ENCODE measurements around the gene ZNF213. TPM values are rescaled to one million over a fixed set of nuclear protein-coding genes. Genes with fewer than 3 reads are reported as not detected.

ZNF213 gene
- 3.4 and 3.8 TPM in 2 replicates for total RNA-seq
- 4.0 and 6.0 TPM in 2 replicates for polyA plus RNA-seq

GRCh38 chr16:3134338-3135125, at the start of gene ZNF213:
Gene ZNF213 (plus strand): TSS chr16:3135029. CDS start chr16:3137281, 2,252 bp downstream.
- peak within 1 kb of the TSS; percentile 92 for H3K4me2 ChIP-seq
- H3K4me3 ChIP-seq, result peak within 1 kb of the TSS; percentile 68
- H2AFZ ChIP-seq, result peak within 1 kb of the TSS; percentile 80
- no peaks in the 10 kb centered on the region for H3K27me3 ChIP-seq
- H3K4me1 ChIP-seq (ENCODE audit: insufficient read depth), result peaks cover 10% of the 10 kb centered on the region
- no peaks in the 10 kb centered on the region for H3K9me3 ChIP-seq (ENCODE audit: low read depth)
- no peaks in the 10 kb centered on the region for H4K20me1 ChIP-seq (ENCODE audit: insufficient read depth, poor library complexity, severe bottlenecking)
- WGBS (ENCODE audit: low lambda C conversion rate, missing lambda C conversion rate), result 1% methylated on average over 53 of the region's 63 CpGs
- DNase-seq (ENCODE audit: low spot score), result peak; percentile 98
- H3K27ac ChIP-seq, result peak within 1 kb of the TSS; percentile 96
- no peaks in the 10 kb centered on the region for H3K9me2 ChIP-seq (replicated peaks; ENCODE audit: insufficient read depth)
- no peaks in the 10 kb centered on the region for H3K36me3 ChIP-seq (replicated peaks; ENCODE audit: insufficient read depth, low read depth)
- peaks cover 42% of the 10 kb centered on the region for H3K79me2 ChIP-seq
- TF ChIP-seq CTCF (IDR thresholded peaks at IDR 0.05; ENCODE audit: poor library complexity) (no peak), EZH2phosphoT487 (IDR thresholded peaks at IDR 0.05; ENCODE audit: low read depth, severe bottlenecking, unreplicated experiment) (no peak), EZH2 (IDR thresholded peaks at IDR 0.05; ENCODE audit: borderline replicate concordance) (no peak)

GRCh38 chr16:3085868-3086595, 48.8 kb upstream of the ZNF213 start:
- H3K4me2 ChIP-seq, result peak overlapping the region; percentile 51
- TF ChIP-seq CTCF (IDR thresholded peaks at IDR 0.05; ENCODE audit: poor library complexity) (no peak), EZH2 (IDR thresholded peaks at IDR 0.05; ENCODE audit: borderline replicate concordance) (no peak), EZH2phosphoT487 (IDR thresholded peaks at IDR 0.05; ENCODE audit: low read depth, severe bottlenecking, unreplicated experiment) (no peak)
- DNase-seq (ENCODE audit: low spot score), result no peak
- no peaks in the 10 kb centered on the region for H3K9me2 ChIP-seq (replicated peaks; ENCODE audit: insufficient read depth)
- H4K20me1 ChIP-seq (ENCODE audit: insufficient read depth, poor library complexity, severe bottlenecking), result no peaks in the 10 kb centered on the region
- H3K4me3 ChIP-seq, result no peak overlapping the region
- no peak overlapping the region for H2AFZ ChIP-seq
- H3K79me2 ChIP-seq, result no peaks in the 10 kb centered on the region
- no peaks in the 10 kb centered on the region for H3K9me3 ChIP-seq (ENCODE audit: low read depth)
- H3K36me3 ChIP-seq (replicated peaks; ENCODE audit: insufficient read depth, low read depth), result no peaks in the 10 kb centered on the region
- H3K4me1 ChIP-seq (ENCODE audit: insufficient read depth), result peaks cover 7% of the 10 kb centered on the region
- WGBS (ENCODE audit: low lambda C conversion rate, missing lambda C conversion rate), result 93% methylated on average over 17 of the region's 17 CpGs
- H3K27me3 ChIP-seq, result no peaks in the 10 kb centered on the region
- H3K27ac ChIP-seq, result no peak overlapping the region

- H3K27ac ChIP-seq, result peak overlapping the region; percentile 65
- no peaks in the 10 kb centered on the region for H3K9me3 ChIP-seq (ENCODE audit: low read depth)
- H3K4me2 ChIP-seq, result peak overlapping the region; percentile 51
- 75% methylated on average over 12 of the region's 14 CpGs for WGBS (ENCODE audit: low lambda C conversion rate, missing lambda C conversion rate)
- no peaks in the 10 kb centered on the region for H3K27me3 ChIP-seq
- no peaks in the 10 kb centered on the region for H3K36me3 ChIP-seq (replicated peaks; ENCODE audit: insufficient read depth, low read depth)
- H3K4me3 ChIP-seq, result no peak overlapping the region
- H3K79me2 ChIP-seq, result no peaks in the 10 kb centered on the region
- no peak for DNase-seq (ENCODE audit: low spot score)
- H3K9me2 ChIP-seq (replicated peaks; ENCODE audit: insufficient read depth), result no peaks in the 10 kb centered on the region
- H4K20me1 ChIP-seq (ENCODE audit: insufficient read depth, poor library complexity, severe bottlenecking), result no peaks in the 10 kb centered on the region
- H3K4me1 ChIP-seq (ENCODE audit: insufficient read depth), result peaks cover 7% of the 10 kb centered on the region
- TF ChIP-seq CTCF (IDR thresholded peaks at IDR 0.05; ENCODE audit: poor library complexity), result no peak
- no peak for TF ChIP-seq EZH2phosphoT487 (IDR thresholded peaks at IDR 0.05; ENCODE audit: low read depth, severe bottlenecking, unreplicated experiment)
- TF ChIP-seq EZH2 (IDR thresholded peaks at IDR 0.05; ENCODE audit: borderline replicate concordance), result no peak
- H2AFZ ChIP-seq, result no peak overlapping the region
These were observed 48.1 kb upstream of the ZNF213 start for GRCh38 chr16:3086596-3087242.
